ENCODE data around the gene MALT1.

Gene MALT1

DNA sequence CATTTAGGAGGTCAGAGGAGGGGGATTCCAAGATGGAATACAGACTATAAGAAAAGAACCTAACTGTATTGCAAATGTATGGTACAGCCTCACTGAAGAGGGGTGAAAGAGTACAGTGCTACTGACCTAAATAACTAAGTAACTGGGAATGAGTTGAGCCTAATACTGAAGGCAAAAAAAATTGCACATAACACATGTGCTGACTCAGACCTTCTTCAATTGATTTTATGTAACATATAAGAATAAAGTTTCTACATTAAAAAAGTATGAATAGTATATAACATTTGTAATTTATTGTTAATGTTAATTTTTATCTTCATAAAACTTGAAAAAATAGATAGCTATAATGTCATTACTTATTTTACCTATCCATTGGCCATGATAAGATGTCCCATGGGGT lies 41.7 kb downstream of the MALT1 start:
- no peak for DNase-seq (ENCODE audit: extremely low spot score)
- POLR2A ChIA-PET: no interaction called here
- CTCF ChIA-PET: no interaction called here

DNA sequence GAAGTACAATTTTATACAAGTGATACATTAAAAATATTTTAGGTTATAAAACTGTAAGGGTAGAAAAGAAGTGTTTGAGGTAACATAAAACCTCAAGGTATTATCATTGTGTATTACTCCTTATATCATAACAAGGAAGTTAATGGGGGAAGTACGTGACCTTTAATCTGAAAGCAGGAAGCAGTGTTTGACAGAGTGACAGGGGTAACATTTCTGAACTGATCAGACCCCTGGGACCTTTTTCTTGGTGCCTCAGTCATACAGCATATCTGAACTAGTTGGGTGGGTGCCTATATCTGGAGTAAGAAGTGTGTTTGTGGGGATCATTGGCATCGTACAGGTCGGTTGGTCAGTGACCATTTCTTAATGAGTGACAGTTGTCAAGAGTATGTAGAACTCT lies 43.0 kb downstream of the MALT1 start:
- TF ChIP-seq FOXA1 (IDR thresholded peaks at IDR 0.05) (no peak), SP1 (IDR thresholded peaks at IDR 0.05) (no peak), TARDBP (IDR thresholded peaks at IDR 0.05) (no peak), ZNF384 (IDR thresholded peaks at IDR 0.05) (no peak), ARNT (IDR thresholded peaks at IDR 0.05) (no peak), FOXK2 (IDR thresholded peaks at IDR 0.05) (no peak), ELF4 (IDR thresholded peaks at IDR 0.05) (no peak), HDGF (IDR thresholded peaks at IDR 0.05; ENCODE audit: borderline replicate concordance) (no peak), CTBP1 (IDR thresholded peaks at IDR 0.05; ENCODE audit: borderline replicate concordance) (no peak), NFRKB (IDR thresholded peaks at IDR 0.05) (no peak)
- TF ChIP-seq, protein P1, sequence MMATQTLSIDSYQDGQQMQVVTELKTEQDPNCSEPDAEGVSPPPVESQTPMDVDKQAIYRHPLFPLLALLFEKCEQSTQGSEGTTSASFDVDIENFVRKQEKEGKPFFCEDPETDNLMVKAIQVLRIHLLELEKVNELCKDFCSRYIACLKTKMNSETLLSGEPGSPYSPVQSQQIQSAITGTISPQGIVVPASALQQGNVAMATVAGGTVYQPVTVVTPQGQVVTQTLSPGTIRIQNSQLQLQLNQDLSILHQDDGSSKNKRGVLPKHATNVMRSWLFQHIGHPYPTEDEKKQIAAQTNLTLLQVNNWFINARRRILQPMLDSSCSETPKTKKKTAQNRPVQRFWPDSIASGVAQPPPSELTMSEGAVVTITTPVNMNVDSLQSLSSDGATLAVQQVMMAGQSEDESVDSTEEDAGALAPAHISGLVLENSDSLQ (IDR thresholded peaks at IDR 0.05): no peak
- CTCF ChIA-PET: no interaction called here

More for the DNA sequence above, 41.7 kb downstream of the MALT1 start:
- TF ChIP-seq, protein P1 (IDR thresholded peaks at IDR 0.05): no peak
- TF ChIP-seq LEF1 (IDR thresholded peaks at IDR 0.05; ENCODE audit: borderline replicate concordance) (no peak), BHLHE40 (IDR thresholded peaks at IDR 0.05; ENCODE audit: borderline replicate concordance) (no peak), ELF4 (IDR thresholded peaks at IDR 0.05) (no peak), CTBP1 (IDR thresholded peaks at IDR 0.05; ENCODE audit: borderline replicate concordance) (no peak), ARNT (IDR thresholded peaks at IDR 0.05) (no peak), FOXM1 (IDR thresholded peaks at IDR 0.05; ENCODE audit: borderline replicate concordance) (no peak), FOXA1 (IDR thresholded peaks at IDR 0.05) (no peak), TARDBP (IDR thresholded peaks at IDR 0.05) (no peak), FOXK2 (IDR thresholded peaks at IDR 0.05) (no peak)

DNA sequence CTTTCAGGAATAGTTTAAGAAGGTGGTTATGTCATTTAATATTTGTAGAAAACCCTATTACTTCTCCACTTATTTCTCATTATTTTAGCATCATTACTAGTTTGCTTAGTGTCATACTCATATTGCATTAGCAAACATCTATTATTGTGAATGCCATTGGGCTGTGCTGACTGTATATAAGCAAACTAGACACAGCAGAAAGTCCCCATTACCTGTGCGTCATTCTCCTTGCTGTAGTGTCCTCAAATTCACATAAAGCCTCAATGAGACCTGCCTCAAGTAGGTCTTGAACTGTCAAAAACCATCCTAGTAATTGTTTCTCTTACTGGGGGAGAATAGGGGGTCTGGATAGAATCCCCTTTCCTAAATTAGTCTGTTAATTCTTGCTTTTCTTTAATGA lies 43.6 kb downstream of the MALT1 start:
- DNase-seq (ENCODE audit: extremely low spot score): no peak
- POLR2A ChIA-PET: no interaction called here
- CTCF ChIA-PET: no interaction called here
- TF ChIP-seq CTBP1 (IDR thresholded peaks at IDR 0.05; ENCODE audit: borderline replicate concordance): no peak
- TF ChIP-seq ARNT (IDR thresholded peaks at IDR 0.05): no peak
- TF ChIP-seq SP1 (IDR thresholded peaks at IDR 0.05): no peak
- no peak for TF ChIP-seq FOXM1 (IDR thresholded peaks at IDR 0.05; ENCODE audit: borderline replicate concordance)
- no peak for TF ChIP-seq ZNF384 (IDR thresholded peaks at IDR 0.05)
- no peak for TF ChIP-seq ELF4 (IDR thresholded peaks at IDR 0.05)
- TF ChIP-seq, protein P1 (IDR thresholded peaks at IDR 0.05): no peak
- no peak for TF ChIP-seq FOXA1 (IDR thresholded peaks at IDR 0.05)
- TF ChIP-seq SUZ12 (IDR thresholded peaks at IDR 0.05): no peak
- no peak for TF ChIP-seq TARDBP (IDR thresholded peaks at IDR 0.05)
- TF ChIP-seq L3MBTL2 (conservative IDR thresholded peaks at IDR 0.05): no peak
- no peak for TF ChIP-seq NFRKB (IDR thresholded peaks at IDR 0.05)
- TF ChIP-seq HDGF (IDR thresholded peaks at IDR 0.05; ENCODE audit: borderline replicate concordance): no peak
- no peak for TF ChIP-seq LEF1 (IDR thresholded peaks at IDR 0.05; ENCODE audit: borderline replicate concordance)

More for the DNA sequence above, 43.0 kb downstream of the MALT1 start:
- no peak for DNase-seq (ENCODE audit: extremely low spot score)
- POLR2A ChIA-PET: no interaction called here

DNA sequence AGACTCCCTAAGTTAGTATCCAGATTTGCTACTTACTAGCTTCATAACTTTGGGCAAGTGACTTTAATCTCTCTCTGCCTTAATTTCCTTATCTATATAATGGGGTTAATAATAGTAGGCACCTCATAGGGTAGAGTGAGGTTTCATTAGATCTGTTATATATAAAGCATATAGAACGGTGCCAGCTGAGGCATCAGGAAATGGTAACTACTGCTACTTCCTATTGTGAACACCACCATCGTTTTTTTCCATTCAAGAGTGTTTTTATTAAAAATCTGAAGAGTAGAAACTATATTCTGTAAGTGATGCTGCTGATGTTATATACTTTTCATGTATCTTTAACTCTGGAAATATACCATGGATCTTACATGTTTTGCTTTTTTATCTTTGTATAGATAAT lies 44.3 kb downstream of the MALT1 start:
- no peak for DNase-seq (ENCODE audit: extremely low spot score)
- TF ChIP-seq CTBP1 (IDR thresholded peaks at IDR 0.05; ENCODE audit: borderline replicate concordance): no peak
- TF ChIP-seq NFRKB (IDR thresholded peaks at IDR 0.05): no peak
- no peak for TF ChIP-seq LEF1 (IDR thresholded peaks at IDR 0.05; ENCODE audit: borderline replicate concordance)
- CTCF ChIA-PET: no interaction called here
- POLR2A ChIA-PET: no interaction called here

DNA sequence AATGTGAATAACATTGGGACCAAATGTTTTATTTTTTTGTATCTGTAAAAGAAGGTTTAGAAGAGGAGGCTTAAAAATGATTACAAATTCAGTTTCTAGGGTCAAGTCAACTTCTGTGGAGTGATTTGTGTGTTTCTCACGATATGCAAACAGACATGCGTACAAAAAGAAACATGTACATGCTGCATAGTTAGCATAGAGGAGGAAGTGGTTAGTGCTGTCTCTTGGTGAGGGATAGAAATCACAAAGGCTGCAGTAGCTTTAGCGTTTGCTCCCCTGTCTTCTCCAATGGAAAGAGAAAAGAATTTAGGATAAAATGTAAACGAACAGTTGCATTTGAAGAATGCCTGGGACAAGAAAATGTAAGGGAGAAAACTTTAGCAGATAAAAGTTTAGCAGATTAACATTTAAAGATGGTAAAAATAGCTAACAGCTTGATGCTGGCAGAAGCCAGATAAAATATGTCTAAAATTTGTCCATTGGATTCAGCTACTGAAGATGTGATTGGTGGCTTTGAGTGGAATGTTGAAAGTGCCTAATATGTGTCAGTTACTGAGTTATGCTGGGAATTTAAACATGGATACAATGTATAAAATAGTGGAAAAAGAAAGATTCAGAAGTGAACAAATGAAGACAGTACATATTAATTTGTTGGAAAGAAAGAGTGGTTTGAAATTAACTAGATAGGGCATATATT lies 44.9 kb downstream of the MALT1 start:
- DNase-seq (ENCODE audit: extremely low spot score): no peak
- POLR2A ChIA-PET: no interaction called here
- TF ChIP-seq, protein P1 (IDR thresholded peaks at IDR 0.05): no peak
- TF ChIP-seq NFRKB (IDR thresholded peaks at IDR 0.05) (no peak), CTBP1 (IDR thresholded peaks at IDR 0.05; ENCODE audit: borderline replicate concordance) (no peak), FOXM1 (IDR thresholded peaks at IDR 0.05; ENCODE audit: borderline replicate concordance) (no peak), ZNF384 (IDR thresholded peaks at IDR 0.05) (no peak), SUZ12 (IDR thresholded peaks at IDR 0.05) (no peak), FOXA1 (IDR thresholded peaks at IDR 0.05) (no peak)
- CTCF ChIA-PET: no interaction called here

DNA sequence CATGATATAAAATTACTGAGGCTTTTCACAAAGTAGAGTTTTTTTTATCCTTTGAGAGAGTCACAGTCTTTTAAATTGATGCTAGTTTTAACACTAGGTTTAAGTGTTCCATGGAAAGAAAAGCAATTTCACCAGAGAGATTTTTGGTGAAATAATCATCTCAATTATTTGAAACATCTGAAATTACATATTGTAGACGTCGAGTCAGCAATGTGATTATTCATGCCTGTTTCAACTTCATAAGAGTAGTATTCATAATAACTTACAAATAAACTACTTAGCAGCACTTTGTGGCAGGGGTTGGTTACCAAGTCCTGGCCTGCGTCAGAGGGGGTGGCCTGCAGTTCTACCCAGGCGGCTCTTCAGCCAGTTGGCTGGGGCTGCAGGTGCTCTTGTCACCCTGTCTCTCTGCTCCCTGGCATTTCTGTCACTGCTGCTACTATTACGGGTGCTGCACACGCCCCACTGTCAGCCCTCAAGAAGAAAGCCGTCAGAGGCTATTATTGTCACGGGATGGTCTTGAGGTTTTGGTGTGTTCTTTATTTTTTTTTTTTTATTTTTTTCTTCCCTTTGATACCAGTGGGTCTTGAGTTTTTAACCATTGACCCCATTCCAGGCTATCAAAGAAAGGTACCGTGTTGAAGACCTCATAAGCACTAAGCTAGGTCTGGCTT lies 50.4 kb downstream of the MALT1 start:
- ChIA-PET POLR2A (no interaction called here), CTCF (no interaction called here)
- TF ChIP-seq CTBP1 (IDR thresholded peaks at IDR 0.05; ENCODE audit: borderline replicate concordance): no peak
- TF ChIP-seq ZNF384 (IDR thresholded peaks at IDR 0.05): no peak
- no peak for TF ChIP-seq NFRKB (IDR thresholded peaks at IDR 0.05)
- no peak for TF ChIP-seq SUZ12 (IDR thresholded peaks at IDR 0.05)
- TF ChIP-seq BHLHE40 (IDR thresholded peaks at IDR 0.05; ENCODE audit: borderline replicate concordance): no peak
- TF ChIP-seq ARNT (IDR thresholded peaks at IDR 0.05): no peak
- TF ChIP-seq FOXK2 (IDR thresholded peaks at IDR 0.05): no peak
- TF ChIP-seq SP1 (IDR thresholded peaks at IDR 0.05): no peak
- no peak for TF ChIP-seq HDGF (IDR thresholded peaks at IDR 0.05; ENCODE audit: borderline replicate concordance)
- no peak for TF ChIP-seq TARDBP (IDR thresholded peaks at IDR 0.05)
- no peak for TF ChIP-seq FOXM1 (IDR thresholded peaks at IDR 0.05; ENCODE audit: borderline replicate concordance)
- TF ChIP-seq ELF4 (IDR thresholded peaks at IDR 0.05): no peak
- TF ChIP-seq L3MBTL2 (conservative IDR thresholded peaks at IDR 0.05): no peak
- no peak for TF ChIP-seq FOXA1 (IDR thresholded peaks at IDR 0.05)
- TF ChIP-seq, protein P1 (IDR thresholded peaks at IDR 0.05): no peak
- TF ChIP-seq LEF1 (IDR thresholded peaks at IDR 0.05; ENCODE audit: borderline replicate concordance): no peak
- no peak for DNase-seq (ENCODE audit: extremely low spot score)
